GM19193 (cell line): Measurements from ENCODE around the gene FRMD4B.

Source experiments
- POLR2A ChIP-seq: IDR thresholded peaks from 4 replicates; pipeline ENCODE4 v1.6.1; 2011; ENCODE audit not compliant: insufficient read depth, insufficient read length; ENCODE audit errors: extremely low read depth

The FRMD4B gene

GRCh38 chr3:69294014-69294766 lies 91.7 kb downstream of the FRMD4B start:
- no peak for TF ChIP-seq POLR2A

- TF ChIP-seq POLR2A = no peak
Measured at GRCh38 chr3:69292959-69293574, 92.8 kb downstream of the FRMD4B start.

- no peak for TF ChIP-seq POLR2A
Measured at GRCh38 chr3:69292185-69292584, 93.7 kb downstream of the FRMD4B start.

GRCh38 chr3:69290430-69290829 lies 95.5 kb downstream of the FRMD4B start:
- no peak for TF ChIP-seq POLR2A

- TF ChIP-seq POLR2A = no peak
Measured at GRCh38 chr3:69290006-69290405, 95.9 kb downstream of the FRMD4B start.

- no peak for TF ChIP-seq POLR2A
Measured at GRCh38 chr3:69288161-69288895, 97.6 kb downstream of the FRMD4B start.

GRCh38 chr3:69283913-69284611 lies 101.8 kb downstream of the FRMD4B start:
- TF ChIP-seq POLR2A = no peak

GRCh38 chr3:69283496-69283895 lies 102.4 kb downstream of the FRMD4B start:
- TF ChIP-seq POLR2A = no peak

GRCh38 chr3:69282181-69282580 lies 103.7 kb downstream of the FRMD4B start:
- no peak for TF ChIP-seq POLR2A

GRCh38 chr3:69276884-69277283 lies 109.0 kb downstream of the FRMD4B start:
- TF ChIP-seq POLR2A = no peak

- no peak for TF ChIP-seq POLR2A
Measured at GRCh38 chr3:69273896-69274295, 112.0 kb downstream of the FRMD4B start.

GRCh38 chr3:69272556-69272955 lies 113.3 kb downstream of the FRMD4B start:
- TF ChIP-seq POLR2A = no peak

- no peak for TF ChIP-seq POLR2A
Measured at GRCh38 chr3:69271098-69271497, 114.8 kb downstream of the FRMD4B start.

GRCh38 chr3:69266585-69266984 lies 119.3 kb downstream of the FRMD4B start:
- no peak for TF ChIP-seq POLR2A

GRCh38 chr3:69260216-69260787 lies 125.6 kb downstream of the FRMD4B start:
- no peak for TF ChIP-seq POLR2A
